Activated naive CD4-positive, alpha-beta T cell treated with anti-CD3 and anti-CD28 coated beads for 36 hours (primary cell): ENCODE data around the gene MUC15. TPM values are rescaled to one million over a fixed set of nuclear protein-coding genes. Genes with fewer than 3 reads are reported as not detected.

Experiments used
- CTCF ChIA-PET: fragments of 350-600 bp; sonication (Branson Sonifier 250); formaldehyde crosslinking; loops from one replicate; lab custom pipeline; 2021; ENCODE audit warnings: antibody characterized with exemption; lab: Charles Lee
- DNase-seq: peaks from one replicate; pipeline ENCODE4 v3.0.0-alpha.2; 2020
- H3K27ac Mint-ChIP-seq: one replicate; pipeline ENCODE4 v1.8.0; 2021; ENCODE audit warnings: mild to moderate bottlenecking, mixed read lengths
- H3K27me3 Mint-ChIP-seq: one replicate; pipeline ENCODE4 v1.8.0; 2021; ENCODE audit warnings: low read depth, mixed read lengths
- H3K36me3 Mint-ChIP-seq: one replicate; pipeline ENCODE4 v1.8.0; 2021; ENCODE audit warnings: low read depth, mixed read lengths
- H3K4me1 Mint-ChIP-seq: one replicate; pipeline ENCODE4 v1.8.0; 2021; ENCODE audit warnings: low read depth, mixed read lengths
- H3K4me3 Mint-ChIP-seq: one replicate; pipeline ENCODE4 v1.8.0; 2021; ENCODE audit warnings: mild to moderate bottlenecking, moderate library complexity, mixed read lengths
- H3K9me3 Mint-ChIP-seq: one replicate; pipeline ENCODE4 v1.8.0; 2021; ENCODE audit warnings: mixed read lengths
- intact Hi-C: fragments of 100-400 bp; cut with micrococcal nuclease; formaldehyde crosslinking; loops from one replicate; pipeline ENCODE4 v1.15.1; 2023
- total RNA-seq, 2 experiments: library from RNA; stranded (reverse); gene quantifications; one replicate each; pipeline ENCODE4 v1.2.3, GENCODE V29; 2021

The MUC15 gene
- total RNA-seq, 2 experiments from 2014 or later, result not detected

DNA sequence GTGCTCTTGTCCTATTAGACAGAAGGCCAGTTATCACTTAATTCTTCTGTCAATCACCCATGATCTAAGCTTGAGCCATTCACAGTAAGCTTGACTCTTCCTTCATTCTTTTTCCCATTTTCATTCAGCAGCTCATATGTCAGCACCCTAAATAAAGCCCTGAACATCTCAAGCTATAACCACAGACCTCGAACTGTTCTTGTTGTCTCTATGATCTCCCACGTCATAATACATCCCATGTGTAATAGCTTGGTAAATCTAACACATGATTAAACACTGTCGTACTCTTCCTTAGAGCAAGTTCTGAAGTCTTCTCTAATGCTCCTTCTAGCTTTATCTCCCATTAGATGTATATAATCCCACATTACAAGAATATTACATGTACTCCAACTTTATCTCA is 14.4 kb downstream of the MUC15 start:
- CTCF ChIA-PET, result no interaction called here
- intact Hi-C loops, result no loop called here
- Mint-ChIP-seq H3K27me3 (no peaks in the 10 kb centered on the region), H3K4me1 (no peaks in the 10 kb centered on the region), H3K9me3 (peaks cover 5% of the 10 kb centered on the region), H3K36me3 (no peaks in the 10 kb centered on the region), H3K4me3 (no peak overlapping the region), H3K27ac (no peak overlapping the region)
- no peak for DNase-seq

DNA sequence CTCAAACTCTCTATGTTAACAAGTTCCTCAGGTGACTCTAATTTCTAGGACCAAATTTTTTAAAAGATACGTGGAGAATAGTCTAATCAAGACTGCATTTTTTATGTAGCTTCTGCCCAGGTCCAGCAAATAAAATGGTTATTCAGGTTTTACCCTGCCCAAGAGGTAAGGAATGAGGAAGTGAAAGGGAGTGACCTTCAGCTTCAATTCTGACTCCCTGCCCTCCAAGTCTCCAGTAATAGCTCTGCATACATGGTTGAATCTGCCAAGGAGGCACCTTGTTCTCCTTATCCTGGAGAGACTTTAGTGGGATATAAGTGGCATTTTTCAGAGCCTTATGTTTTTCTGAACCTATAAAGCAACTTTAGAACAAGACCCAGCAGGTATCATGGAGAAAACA is 15.5 kb downstream of the MUC15 start:
- CTCF ChIA-PET, result no interaction called here
- H3K36me3 Mint-ChIP-seq, result no peaks in the 10 kb centered on the region
- intact Hi-C loops, result no loop called here
- H3K9me3 Mint-ChIP-seq, result peaks cover 5% of the 10 kb centered on the region
- DNase-seq, result no peak
- H3K4me1 Mint-ChIP-seq, result no peaks in the 10 kb centered on the region
- H3K27me3 Mint-ChIP-seq, result no peaks in the 10 kb centered on the region
- H3K27ac Mint-ChIP-seq, result no peak overlapping the region
- no peak overlapping the region for H3K4me3 Mint-ChIP-seq

- Mint-ChIP-seq H3K27ac (no peak overlapping the region), H3K4me1 (no peaks in the 10 kb centered on the region), H3K9me3 (peaks cover 5% of the 10 kb centered on the region), H3K4me3 (no peak overlapping the region), H3K36me3 (no peaks in the 10 kb centered on the region), H3K27me3 (no peaks in the 10 kb centered on the region)
- intact Hi-C loops, result no loop called here
- CTCF ChIA-PET, result no interaction called here
- DNase-seq, result no peak
Measured at GRCh38 chr11:26554455-26554854, 17.6 kb downstream of the MUC15 start.

GRCh38 chr11:26553182-26553581 is 18.9 kb downstream of the MUC15 start:
- intact Hi-C loops, result no loop called here
- Mint-ChIP-seq H3K4me3 (no peak overlapping the region), H3K27me3 (no peaks in the 10 kb centered on the region), H3K27ac (no peak overlapping the region), H3K36me3 (no peaks in the 10 kb centered on the region), H3K9me3 (peaks cover 3% of the 10 kb centered on the region), H3K4me1 (no peaks in the 10 kb centered on the region)
- no peak for DNase-seq
- CTCF ChIA-PET, result no interaction called here

GRCh38 chr11:26551186-26551801 is 20.8 kb downstream of the MUC15 start:
- intact Hi-C loops, result no loop called here
- Mint-ChIP-seq H3K36me3 (no peaks in the 10 kb centered on the region), H3K27ac (no peak overlapping the region), H3K4me3 (no peak overlapping the region), H3K9me3 (no peaks in the 10 kb centered on the region), H3K4me1 (no peaks in the 10 kb centered on the region), H3K27me3 (no peaks in the 10 kb centered on the region)
- CTCF ChIA-PET, result no interaction called here
- DNase-seq, result no peak

- no peaks in the 10 kb centered on the region for H3K9me3 Mint-ChIP-seq
- no peaks in the 10 kb centered on the region for H3K27me3 Mint-ChIP-seq
- H3K27ac Mint-ChIP-seq, result no peak overlapping the region
- no peak for DNase-seq
- intact Hi-C loops, result no loop called here
- CTCF ChIA-PET, result no interaction called here
- H3K4me3 Mint-ChIP-seq, result no peak overlapping the region
- H3K4me1 Mint-ChIP-seq, result no peaks in the 10 kb centered on the region
- no peaks in the 10 kb centered on the region for H3K36me3 Mint-ChIP-seq
Measured at GRCh38 chr11:26550022-26550421, 22.0 kb downstream of the MUC15 start.

GRCh38 chr11:26549176-26549575 is 22.9 kb downstream of the MUC15 start:
- Mint-ChIP-seq H3K27me3 (no peaks in the 10 kb centered on the region), H3K4me1 (no peaks in the 10 kb centered on the region), H3K9me3 (no peaks in the 10 kb centered on the region), H3K36me3 (no peaks in the 10 kb centered on the region), H3K27ac (no peak overlapping the region), H3K4me3 (no peak overlapping the region)
- CTCF ChIA-PET, result no interaction called here
- intact Hi-C loops, result no loop called here
- DNase-seq, result no peak

GRCh38 chr11:26541870-26542269 is 30.2 kb downstream of the MUC15 start:
- no peaks in the 10 kb centered on the region for H3K36me3 Mint-ChIP-seq
- no peak overlapping the region for H3K4me3 Mint-ChIP-seq
- CTCF ChIA-PET, result no interaction called here
- H3K27me3 Mint-ChIP-seq, result no peaks in the 10 kb centered on the region
- no peaks in the 10 kb centered on the region for H3K4me1 Mint-ChIP-seq
- DNase-seq, result no peak
- peaks cover 7% of the 10 kb centered on the region for H3K9me3 Mint-ChIP-seq
- intact Hi-C loops, result no loop called here
- H3K27ac Mint-ChIP-seq, result no peak overlapping the region

DNA sequence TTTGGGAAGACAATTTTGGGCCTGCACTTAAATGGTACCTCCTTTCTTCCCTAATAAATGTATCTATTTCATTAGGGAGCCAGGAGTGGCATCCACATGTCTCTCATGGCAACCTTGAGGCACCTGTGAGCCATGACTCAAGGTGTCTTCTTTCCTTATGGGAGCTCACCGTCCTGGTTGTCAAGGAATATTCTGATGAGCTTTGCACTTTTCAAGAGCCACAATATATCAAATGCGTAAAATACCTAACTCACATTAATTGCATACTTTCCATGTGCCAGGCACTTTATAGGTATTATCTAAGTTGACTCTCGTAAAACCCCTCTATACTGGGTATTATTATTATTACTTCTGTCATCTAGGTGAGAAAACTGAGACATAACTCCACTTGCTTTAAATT is 32.5 kb downstream of the MUC15 start:
- Mint-ChIP-seq H3K27ac (no peak overlapping the region), H3K4me1 (no peaks in the 10 kb centered on the region), H3K36me3 (no peaks in the 10 kb centered on the region), H3K4me3 (no peak overlapping the region), H3K27me3 (no peaks in the 10 kb centered on the region), H3K9me3 (peaks cover 7% of the 10 kb centered on the region)
- intact Hi-C loops, result no loop called here
- no peak for DNase-seq
- CTCF ChIA-PET, result no interaction called here

GRCh38 chr11:26537341-26537740 is 34.7 kb downstream of the MUC15 start:
- Mint-ChIP-seq H3K4me3 (no peak overlapping the region), H3K9me3 (peaks cover 9% of the 10 kb centered on the region), H3K27me3 (no peaks in the 10 kb centered on the region), H3K4me1 (no peaks in the 10 kb centered on the region), H3K36me3 (no peaks in the 10 kb centered on the region), H3K27ac (no peak overlapping the region)
- intact Hi-C loops, result no loop called here
- CTCF ChIA-PET, result no interaction called here
- DNase-seq, result no peak

- intact Hi-C loops, result no loop called here
- no peak for DNase-seq
- CTCF ChIA-PET, result no interaction called here
- Mint-ChIP-seq H3K27ac (no peak overlapping the region), H3K9me3 (peaks cover 1% of the 10 kb centered on the region), H3K4me3 (no peak overlapping the region), H3K27me3 (no peaks in the 10 kb centered on the region), H3K4me1 (no peaks in the 10 kb centered on the region), H3K36me3 (no peaks in the 10 kb centered on the region)
Measured at GRCh38 chr11:26527685-26528084, 44.4 kb downstream of the MUC15 start.

GRCh38 chr11:26522912-26523610 is 49.0 kb downstream of the MUC15 start:
- Mint-ChIP-seq H3K4me3 (no peak overlapping the region), H3K27me3 (no peaks in the 10 kb centered on the region), H3K9me3 (peaks cover 2% of the 10 kb centered on the region), H3K27ac (no peak overlapping the region), H3K4me1 (no peaks in the 10 kb centered on the region), H3K36me3 (no peaks in the 10 kb centered on the region)
- CTCF ChIA-PET, result no interaction called here
- intact Hi-C loops, result no loop called here
- DNase-seq, result no peak

DNA sequence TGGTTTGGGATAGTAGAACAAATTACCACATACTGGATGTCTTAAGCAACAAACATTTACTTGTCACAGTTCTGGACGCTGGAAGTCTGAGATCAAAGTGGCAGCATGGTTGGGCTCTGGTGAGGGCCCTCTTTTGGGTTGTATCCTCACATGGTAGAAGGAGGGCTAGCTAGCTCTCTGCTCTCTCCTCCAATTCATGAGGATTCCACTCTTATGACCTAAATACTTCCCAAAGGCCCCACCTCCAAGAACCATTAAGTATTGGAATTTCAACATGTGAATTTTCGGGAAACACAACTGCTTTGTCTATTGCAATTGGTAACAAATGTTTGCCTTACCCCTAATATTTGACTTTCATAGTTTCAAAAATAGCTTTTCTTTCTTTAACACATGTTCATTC is 52.6 kb downstream of the MUC15 start:
- CTCF ChIA-PET, result no interaction called here
- no peak for DNase-seq
- H3K4me3 Mint-ChIP-seq, result no peak overlapping the region
- H3K27me3 Mint-ChIP-seq, result no peaks in the 10 kb centered on the region
- no peaks in the 10 kb centered on the region for H3K4me1 Mint-ChIP-seq
- intact Hi-C loops, result no loop called here
- H3K36me3 Mint-ChIP-seq, result no peaks in the 10 kb centered on the region
- peaks cover 2% of the 10 kb centered on the region for H3K9me3 Mint-ChIP-seq
- no peak overlapping the region for H3K27ac Mint-ChIP-seq
